Muscle of leg (tissue), 11 donors: ENCODE results near the gene FGF19. TPM values are rescaled to one million over a fixed set of nuclear protein-coding genes. Genes with fewer than 3 reads are reported as not detected.

Source experiments
- DNase-seq: peaks from one replicate; pipeline ENCODE4 v3.0.0; 2013
- H3K27ac ChIP-seq: one replicate; pipeline ENCODE4 v1.5.1; 2013; ENCODE audit warnings: mild to moderate bottlenecking, low read length, control low read depth
- H3K27me3 ChIP-seq: one replicate; pipeline ENCODE4 v1.6.1; 2013; ENCODE audit warnings: low read length; ENCODE audit not compliant: control insufficient read depth, insufficient read depth
- H3K36me3 ChIP-seq: one replicate; pipeline ENCODE4 v1.6.1; 2013; ENCODE audit warnings: low read length; ENCODE audit not compliant: control insufficient read depth, insufficient read depth
- H3K4me1 ChIP-seq: one replicate; pipeline ENCODE4 v1.6.1; 2013; ENCODE audit warnings: low read length; ENCODE audit not compliant: control insufficient read depth, insufficient read depth
- H3K4me3 ChIP-seq: one replicate; pipeline ENCODE4 v1.5.1; 2013; ENCODE audit warnings: low read length, control low read depth
- H3K9me3 ChIP-seq: replicated peaks from 2 replicates; pipeline ENCODE4 v1.6.1; 2013; ENCODE audit warnings: low read depth, low read length; ENCODE audit not compliant: control insufficient read depth
- WGBS: methylation state at CpG from one replicate; pipeline ENCODE4 v1.1.5; 2013; ENCODE audit warnings: missing lambda C conversion rate; ENCODE audit not compliant: insufficient coverage; 5-methylcytosine and 5-hydroxymethylcytosine counted together
- polyA plus RNA-seq, 8 donors: library from polyadenylated mRNA; unstranded; fragments of 120-200 nt; gene quantifications; one replicate each; pipeline versions ENCODE4 v1.2.1 to v1.2.3, GENCODE V29; 2013; ENCODE audit warnings: inconsistent platforms in 1 of 8, low replicate concordance in 1 of 8; ENCODE audit not compliant: insufficient read length in 8 of 8, insufficient read depth in 1 of 8
- total RNA-seq: library from RNA; stranded (reverse); fragments of 120-200 nt; gene quantifications from one replicate; pipeline ENCODE4 v1.2.4, GENCODE V29; 2013

FGF19 gene
- total and polyA plus RNA-seq, 9 donors, result 0.44 to 2.1 (median 1.2) TPM

- WGBS, result 51% methylated on average over 17 of the region's 20 CpGs
- Histone ChIP-seq H3K27me3 (peaks cover 73% of the 10 kb centered on the region), H3K4me1 (peaks cover 17% of the 10 kb centered on the region), H3K27ac (no peak overlapping the region), H3K4me3 (no peak overlapping the region), H3K36me3 (no peaks in the 10 kb centered on the region), H3K9me3 (no peaks in the 10 kb centered on the region)
- no peak for DNase-seq
Observed at GRCh38 chr11:69705901-69706787, 2.3 kb upstream of the FGF19 start.

- no peaks in the 10 kb centered on the region for H3K36me3 ChIP-seq
- WGBS, result 28% methylated on average over 9 of the region's 18 CpGs
- H3K27ac ChIP-seq, result no peak overlapping the region
- peaks cover 80% of the 10 kb centered on the region for H3K27me3 ChIP-seq
- peaks cover 23% of the 10 kb centered on the region for H3K4me1 ChIP-seq
- no peak overlapping the region for H3K4me3 ChIP-seq
- no peaks in the 10 kb centered on the region for H3K9me3 ChIP-seq
- DNase-seq, result no peak
Observed at GRCh38 chr11:69705351-69705811, 1.6 kb upstream of the FGF19 start.

GRCh38 chr11:69704508-69705253, 859 bp upstream of the FGF19 start:
- Histone ChIP-seq H3K36me3 (no peaks in the 10 kb centered on the region), H3K27me3 (peaks cover 80% of the 10 kb centered on the region), H3K27ac (no peak overlapping the region), H3K4me3 (no peak overlapping the region), H3K4me1 (peaks cover 25% of the 10 kb centered on the region), H3K9me3 (no peaks in the 10 kb centered on the region)
- WGBS, result 3% methylated on average over 53 of the region's 63 CpGs
- peak; percentile 70 for DNase-seq

GRCh38 chr11:69703453-69703767, 412 bp downstream of the FGF19 start:
- no peak overlapping the region for H3K27ac ChIP-seq
- no peak for DNase-seq
- WGBS, result 1% methylated on average over 33 of the region's 34 CpGs
- no peak overlapping the region for H3K4me3 ChIP-seq
- peaks cover 29% of the 10 kb centered on the region for H3K4me1 ChIP-seq
- no peaks in the 10 kb centered on the region for H3K9me3 ChIP-seq
- H3K27me3 ChIP-seq, result peaks cover 79% of the 10 kb centered on the region
- no peaks in the 10 kb centered on the region for H3K36me3 ChIP-seq

GRCh38 chr11:69702769-69703452, 911 bp downstream of the FGF19 start:
- 3% methylated on average over 43 of the region's 45 CpGs for WGBS
- Histone ChIP-seq H3K4me3 (no peak overlapping the region), H3K27me3 (peaks cover 79% of the 10 kb centered on the region), H3K4me1 (peaks cover 29% of the 10 kb centered on the region), H3K27ac (no peak overlapping the region), H3K36me3 (no peaks in the 10 kb centered on the region), H3K9me3 (no peaks in the 10 kb centered on the region)
- DNase-seq, result no peak

GRCh38 chr11:69702239-69702691, 1.6 kb downstream of the FGF19 start:
- DNase-seq, result no peak
- Histone ChIP-seq H3K9me3 (no peaks in the 10 kb centered on the region), H3K36me3 (no peaks in the 10 kb centered on the region), H3K27ac (no peak overlapping the region), H3K4me1 (peaks cover 29% of the 10 kb centered on the region), H3K4me3 (no peak overlapping the region), H3K27me3 (peaks cover 80% of the 10 kb centered on the region)
- 1% methylated on average over 32 of the region's 35 CpGs for WGBS

GRCh38 chr11:69700278-69701140, 3.3 kb downstream of the FGF19 start:
- 32% methylated on average over 14 of the region's 20 CpGs for WGBS
- Histone ChIP-seq H3K27ac (no peak overlapping the region), H3K4me3 (no peak overlapping the region), H3K36me3 (no peaks in the 10 kb centered on the region), H3K27me3 (peaks cover 71% of the 10 kb centered on the region), H3K4me1 (peaks cover 29% of the 10 kb centered on the region), H3K9me3 (no peaks in the 10 kb centered on the region)
- peak; percentile 92 for DNase-seq

GRCh38 chr11:69699213-69699612, 4.6 kb downstream of the FGF19 start:
- Histone ChIP-seq H3K27me3 (peaks cover 58% of the 10 kb centered on the region), H3K4me3 (no peak overlapping the region), H3K9me3 (no peaks in the 10 kb centered on the region), H3K4me1 (peaks cover 26% of the 10 kb centered on the region), H3K27ac (no peak overlapping the region), H3K36me3 (no peaks in the 10 kb centered on the region)
- WGBS, result 47% methylated on average over 11 of the region's 13 CpGs
- DNase-seq, result peak; percentile 58

- DNase-seq, result no peak
- Histone ChIP-seq H3K27ac (no peak overlapping the region), H3K36me3 (no peaks in the 10 kb centered on the region), H3K4me3 (no peak overlapping the region), H3K9me3 (no peaks in the 10 kb centered on the region), H3K27me3 (peaks cover 52% of the 10 kb centered on the region), H3K4me1 (peaks cover 23% of the 10 kb centered on the region)
- 82% methylated on average over 1 of the region's 2 CpGs for WGBS
Observed at GRCh38 chr11:69698362-69698761, 5.5 kb downstream of the FGF19 start.
